GM12892 (cell line): ENCODE results near the gene OR6J1.

ENCODE experiments used
- POLR2A ChIP-seq: IDR thresholded peaks from 2 replicates; pipeline ENCODE4 v1.6.1; 2011; ENCODE audit warnings: low read depth, low read length, control low read depth
- POLR2AphosphoS5 ChIP-seq: IDR thresholded peaks from 2 replicates; pipeline ENCODE4 v1.6.1; 2011; ENCODE audit warnings: low read depth, low read length, control low read depth

- TF ChIP-seq POLR2A = no peak
- no peak for TF ChIP-seq POLR2AphosphoS5
Measured at GRCh38 chr14:22613736-22614239, 30.4 kb downstream of the OR6J1 start.
